Activated naive CD4-positive, alpha-beta T cell (primary cell): Measurements from ENCODE around the gene LANCL2.
"Not testable (repeated sequence)": the region's sequence is repeated elsewhere in the genome, so short reads cannot be mapped to it uniquely, and the experiment has no call there.

ENCODE experiments used
- DNase-seq, 4 experiments: peaks; one replicate each; lab custom pipeline; 2025; lab: John Stamatoyannopoulos, UW

The LANCL2 gene

GRCh38 chr7:55405856-55406541 lies 40.9 kb downstream of the LANCL2 start:
- no peak for DNase-seq

DNA sequence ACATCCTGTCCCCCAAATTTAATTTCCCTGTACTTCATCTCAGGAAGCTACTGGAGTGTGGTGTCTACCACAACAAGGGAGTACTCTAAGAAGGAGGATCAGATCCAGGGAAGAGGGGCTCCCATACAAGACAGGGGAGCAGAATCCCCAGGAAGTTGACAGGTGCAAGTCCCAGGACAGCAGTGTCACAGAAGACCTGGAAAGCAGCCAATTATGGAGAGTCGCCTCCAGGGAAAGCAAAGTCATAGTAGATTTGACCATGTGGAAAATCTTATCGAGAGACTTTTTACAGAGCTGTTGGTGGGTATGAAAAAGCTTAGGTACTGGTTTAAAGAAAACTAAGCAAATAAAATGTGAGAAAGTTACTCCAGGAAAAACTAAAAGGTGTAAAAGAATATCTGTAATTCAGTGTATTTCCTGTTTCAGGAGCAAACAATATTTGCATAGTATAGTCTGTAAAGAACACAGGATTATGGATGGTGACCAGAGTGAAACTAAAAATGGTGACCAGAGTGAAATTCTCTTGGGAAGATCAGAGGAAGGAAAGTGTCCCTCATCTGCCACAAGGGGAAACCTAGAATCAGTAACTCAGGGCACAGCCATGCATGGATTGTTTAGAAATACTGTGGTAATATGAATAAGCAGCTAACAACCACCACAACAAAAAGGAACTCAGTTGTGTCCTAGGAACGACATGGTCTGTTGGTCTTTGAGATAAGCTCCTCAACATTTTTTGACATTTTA lies 44.5 kb downstream of the LANCL2 start:
- DNase-seq = no peak

DNA sequence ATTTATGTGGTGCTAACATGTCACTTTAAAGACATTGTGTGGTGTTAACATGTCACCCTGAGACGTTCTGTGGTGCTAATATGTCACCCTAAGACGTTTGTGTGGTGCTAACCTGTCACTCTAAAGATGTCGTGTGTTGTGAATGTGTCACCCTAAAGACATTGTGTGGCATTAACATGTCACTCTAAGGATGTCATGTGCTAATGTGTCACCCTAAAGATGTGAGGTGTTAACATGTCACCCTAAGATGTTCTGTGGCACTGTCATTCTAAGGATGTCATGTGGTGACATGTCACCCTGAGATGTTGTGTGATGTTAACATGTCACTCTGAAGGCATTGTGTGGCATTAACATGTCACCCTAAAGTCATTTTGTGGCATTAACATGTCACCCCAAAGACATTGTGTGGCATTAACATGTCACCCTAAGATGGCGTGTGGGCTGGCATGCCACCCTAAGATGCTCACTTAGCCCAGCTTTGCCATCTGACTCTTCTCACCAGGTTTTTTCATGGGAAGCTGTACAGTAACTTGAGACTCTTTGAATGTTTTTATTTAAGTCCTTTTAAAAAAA lies 45.6 kb downstream of the LANCL2 start:
- no peak for DNase-seq

DNA sequence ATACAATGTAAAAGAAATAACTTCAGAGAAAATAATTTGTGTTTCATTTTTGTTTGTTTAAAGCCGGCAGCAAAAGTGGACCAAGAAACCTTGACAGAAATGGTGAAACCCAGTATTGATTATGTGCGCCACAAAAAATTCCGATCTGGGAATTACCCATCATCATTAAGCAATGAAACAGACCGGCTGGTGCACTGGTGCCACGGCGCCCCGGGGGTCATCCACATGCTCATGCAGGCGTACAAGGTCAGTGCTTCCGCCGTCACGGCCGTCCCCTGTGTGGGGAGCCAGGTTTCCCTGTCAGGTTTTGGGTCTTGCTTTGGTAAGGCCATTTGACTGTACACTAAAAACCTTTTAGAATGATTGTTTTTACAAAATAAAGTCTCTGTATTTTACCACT lies 46.7 kb downstream of the LANCL2 start:
- DNase-seq = no peak

DNA sequence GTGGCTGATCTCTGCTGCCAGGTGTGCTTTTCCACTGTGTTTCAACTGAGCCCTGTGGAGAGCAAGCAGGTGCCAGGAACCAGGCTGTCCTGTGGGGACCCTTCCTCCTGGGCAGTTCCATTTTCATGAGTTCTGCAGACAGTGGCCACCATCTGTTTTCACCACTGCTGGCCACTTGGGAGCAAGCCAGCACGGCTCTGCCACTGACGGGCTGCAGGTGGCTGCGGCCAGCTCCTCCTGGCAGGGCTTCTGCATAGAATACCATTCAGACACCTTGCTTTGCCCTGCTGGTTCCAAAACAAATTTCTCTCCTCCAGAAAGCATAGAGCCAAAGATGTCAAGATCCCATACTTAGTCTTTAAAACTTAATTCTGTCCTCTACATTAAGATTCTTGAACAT lies 48.3 kb downstream of the LANCL2 start:
- no peak for DNase-seq

- peak; percentile 35 to 77 (median 66) for DNase-seq
Measured at GRCh38 chr7:55415173-55415778, 50.1 kb downstream of the LANCL2 start.

DNA sequence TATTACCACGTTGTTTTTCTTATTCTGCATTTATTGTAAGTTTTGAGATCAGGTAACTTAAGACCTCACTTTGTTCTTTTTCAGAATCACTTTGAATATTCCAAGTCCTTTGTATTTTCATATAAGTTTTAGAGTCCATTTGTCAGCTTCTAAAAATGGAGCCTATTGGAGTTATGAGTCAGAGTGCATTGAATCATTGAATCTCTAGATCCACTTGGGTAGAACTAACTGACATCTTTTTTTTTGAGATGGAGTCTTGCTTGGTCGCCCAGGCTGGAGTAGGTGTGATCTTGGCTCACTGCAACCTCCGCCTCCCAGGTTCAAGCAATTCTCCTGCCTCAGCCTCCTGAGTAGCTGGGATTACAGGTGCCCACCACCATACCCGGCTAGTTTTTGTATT lies 52.3 kb downstream of the LANCL2 start:
- DNase-seq = not testable (repeated sequence)

GRCh38 chr7:55420530-55420929 lies 55.4 kb downstream of the LANCL2 start:
- no peak for DNase-seq

- no peak for DNase-seq
Measured at GRCh38 chr7:55423277-55423711, 58.2 kb downstream of the LANCL2 start.

GRCh38 chr7:55423891-55424290 lies 58.8 kb downstream of the LANCL2 start:
- DNase-seq = no peak

DNA sequence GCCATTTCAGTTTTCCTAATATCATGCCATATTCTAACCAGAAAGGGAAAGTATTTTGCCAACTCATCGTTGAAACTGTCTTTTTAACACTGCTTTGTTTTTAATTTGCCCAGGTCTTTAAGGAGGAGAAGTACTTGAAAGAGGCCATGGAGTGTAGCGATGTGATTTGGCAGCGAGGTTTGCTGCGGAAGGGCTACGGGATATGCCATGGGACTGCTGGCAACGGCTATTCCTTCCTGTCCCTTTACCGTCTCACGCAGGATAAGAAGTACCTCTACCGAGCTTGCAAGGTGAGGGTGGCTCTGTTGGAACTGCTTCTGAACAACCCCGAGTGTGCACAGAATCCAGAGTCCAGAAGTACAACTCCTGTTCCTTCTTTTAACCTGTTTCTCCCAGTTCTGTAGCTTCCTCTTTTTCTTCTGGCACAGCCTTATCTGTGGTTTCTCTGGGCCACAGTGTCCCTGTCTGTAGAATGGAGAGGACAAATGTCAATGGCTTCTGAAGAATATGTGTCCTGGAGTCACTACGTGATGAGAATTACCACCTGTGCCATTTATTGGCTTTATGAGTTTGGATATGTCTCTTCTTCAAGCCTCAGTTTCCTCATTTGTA lies 60.1 kb downstream of the LANCL2 start:
- no peak for DNase-seq

GRCh38 chr7:55426676-55427075 lies 61.5 kb downstream of the LANCL2 start:
- no peak for DNase-seq

DNA sequence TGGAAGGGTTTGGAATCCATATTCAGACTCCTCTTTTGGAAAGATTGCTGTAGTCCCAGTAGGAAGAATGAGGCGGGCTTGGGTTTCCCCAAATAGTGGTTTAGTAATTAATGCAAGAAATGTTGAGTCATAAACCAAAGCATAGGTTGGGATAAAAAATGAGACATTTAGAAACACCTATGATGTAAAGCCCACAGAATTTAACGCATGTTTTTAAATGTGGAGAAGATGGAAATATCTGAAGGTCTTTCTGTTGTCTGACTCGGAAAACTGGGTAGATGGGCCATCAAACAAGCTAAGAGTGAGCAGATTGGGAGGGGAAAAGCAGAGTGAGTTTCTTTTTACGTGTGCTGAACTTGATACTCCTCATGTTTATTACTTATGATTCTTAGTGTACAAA lies 62.2 kb downstream of the LANCL2 start:
- no peak for DNase-seq

DNA sequence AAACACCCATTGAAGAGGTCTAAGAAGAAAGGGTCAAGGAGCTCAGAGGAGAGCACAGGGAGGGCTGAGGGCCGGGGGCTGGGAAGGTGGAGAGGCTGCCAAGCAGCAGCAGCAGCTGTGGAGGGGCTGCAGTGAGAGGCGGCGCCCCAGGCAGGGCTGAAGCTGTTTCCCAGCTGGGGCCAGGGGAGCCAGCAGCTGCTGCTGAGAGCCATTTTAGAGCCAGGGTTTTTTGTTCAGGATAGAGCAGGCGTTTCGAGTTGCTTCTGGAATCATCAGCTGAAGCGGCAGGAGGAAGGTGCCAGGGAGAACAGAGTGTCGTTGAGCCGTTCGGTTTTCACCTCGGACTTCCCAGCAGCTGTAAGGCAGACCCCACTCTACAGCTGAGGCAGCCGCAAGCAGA lies 62.7 kb downstream of the LANCL2 start:
- no peak for DNase-seq

- no peak for DNase-seq
Measured at GRCh38 chr7:55429835-55430499, 64.8 kb downstream of the LANCL2 start.

DNA sequence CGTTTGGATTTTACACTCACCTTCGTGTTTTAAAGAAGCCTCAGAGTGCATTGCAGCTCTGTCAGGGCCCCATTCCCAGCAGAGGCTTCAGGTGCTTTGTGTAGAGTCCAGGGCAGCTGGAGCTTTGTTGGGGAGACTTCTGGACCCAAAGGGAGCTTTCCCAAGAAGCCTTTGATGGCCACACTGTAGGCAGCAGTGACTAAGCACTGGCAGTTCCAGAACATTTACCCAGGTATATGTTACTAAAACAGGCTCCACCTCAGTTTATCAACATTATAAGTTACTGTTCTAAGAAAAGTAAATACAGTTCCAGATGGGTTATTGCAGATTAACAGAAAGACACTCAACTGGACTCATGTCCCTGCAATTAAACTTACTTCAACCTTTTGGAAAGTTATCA lies 66.8 kb downstream of the LANCL2 start:
- DNase-seq = no peak

- no peak for DNase-seq
Measured at GRCh38 chr7:55432506-55432905, 67.4 kb downstream of the LANCL2 start.

DNA sequence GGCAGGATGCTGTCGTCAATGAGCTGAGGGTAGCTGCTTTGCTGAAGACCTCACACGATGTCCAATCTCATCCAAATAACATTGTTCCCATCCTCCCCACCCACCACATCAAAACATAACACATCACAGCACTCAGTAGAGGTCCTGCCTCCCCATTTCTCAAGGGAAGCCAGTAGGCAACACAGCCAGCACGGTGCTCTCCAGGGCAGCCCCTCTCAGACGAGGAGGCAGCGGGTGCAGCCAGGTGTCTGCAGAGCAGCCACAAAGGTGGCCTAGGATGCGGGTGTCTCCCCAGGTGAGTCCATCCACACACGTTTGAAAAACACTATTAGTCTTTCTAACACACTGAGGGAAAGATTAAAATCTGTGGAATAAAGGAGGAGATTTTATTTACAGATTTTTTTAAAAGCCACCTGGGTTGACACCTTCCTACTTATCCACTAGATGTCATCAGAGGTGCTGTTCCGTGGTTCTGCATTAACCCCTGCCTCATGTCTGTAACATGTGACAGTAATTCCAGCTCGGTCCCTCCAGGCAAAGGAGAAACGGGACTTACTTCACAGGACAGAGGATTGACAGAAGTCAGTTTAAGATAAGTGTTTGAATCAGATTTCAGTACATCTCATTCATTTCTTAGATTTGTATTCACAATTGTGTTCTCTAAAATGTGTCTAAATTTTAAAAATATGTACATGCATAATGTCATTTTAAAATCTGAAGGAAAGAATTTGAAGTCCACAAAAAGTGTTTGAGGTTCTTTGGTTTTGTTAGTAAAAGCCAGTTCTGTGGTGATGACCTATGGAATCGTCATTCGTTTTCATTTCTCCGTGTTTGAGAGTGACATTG lies 68.0 kb downstream of the LANCL2 start:
- DNase-seq = no peak

DNA sequence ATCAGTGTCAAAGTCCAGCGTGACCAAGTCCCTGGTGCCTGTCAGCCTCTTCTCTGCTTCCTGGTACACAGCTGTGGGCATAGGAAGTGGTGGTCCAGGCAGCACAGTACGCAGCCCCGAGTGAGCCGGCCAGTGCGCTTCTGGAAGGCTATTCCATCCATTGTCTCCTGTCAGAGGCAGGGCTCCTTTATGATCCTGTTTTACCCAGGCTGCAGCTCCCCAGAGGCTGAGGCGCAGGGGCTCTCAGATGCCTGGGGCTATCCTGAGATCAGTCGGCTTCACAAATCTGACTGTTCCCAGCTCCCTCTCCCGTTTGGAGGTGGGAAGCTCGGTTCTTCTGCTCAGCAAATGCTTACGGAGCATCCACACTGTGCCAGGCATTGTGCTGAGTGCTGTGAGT lies 70.3 kb downstream of the LANCL2 start:
- no peak for DNase-seq

DNA sequence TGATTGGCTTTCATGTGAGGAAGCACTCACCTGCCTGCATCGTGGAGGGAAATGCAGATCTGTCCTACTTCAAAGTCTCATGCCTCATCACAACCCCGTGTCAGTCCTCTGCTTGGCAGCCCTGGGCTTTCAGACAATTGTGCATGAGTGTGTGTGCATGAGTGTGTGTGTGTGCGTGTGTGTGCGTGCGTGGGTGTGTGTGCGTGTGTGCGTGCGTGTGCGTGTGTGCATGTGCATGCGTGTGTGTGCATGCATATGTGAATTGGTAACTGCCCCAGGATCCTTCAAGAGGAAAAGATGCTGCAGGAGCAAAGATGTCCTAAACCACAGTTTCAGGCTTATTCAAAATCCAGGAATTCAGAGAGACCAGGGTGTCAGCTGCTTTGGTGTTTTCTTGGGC lies 71.3 kb downstream of the LANCL2 start:
- DNase-seq = no peak

DNA sequence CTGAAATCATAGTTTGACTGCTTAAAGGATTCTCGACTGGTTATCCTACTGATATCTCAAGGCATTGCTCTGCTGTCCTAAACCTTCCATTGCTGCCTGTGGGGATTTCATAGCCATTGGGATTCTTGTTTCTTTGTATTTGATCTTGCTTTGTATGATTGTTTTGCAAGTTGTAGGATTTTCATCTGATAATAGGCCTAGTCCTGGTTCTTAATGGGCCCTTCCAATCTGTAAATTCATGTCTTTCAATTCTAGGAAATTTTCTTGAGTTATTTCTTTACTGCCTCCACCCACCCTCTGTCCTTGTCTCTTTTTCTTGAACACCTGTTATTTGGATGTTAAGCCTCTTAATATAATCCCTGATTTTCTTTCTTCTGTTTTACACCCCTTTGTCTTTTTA lies 72.2 kb downstream of the LANCL2 start:
- no peak for DNase-seq
